IMR-90 (cell line): ENCODE data around the gene SMIM10L1. TPM values are rescaled to one million over a fixed set of nuclear protein-coding genes. Genes with fewer than 3 reads are reported as not detected.

Source experiments
- ATAC-seq: fragments of 200-7000 bp; cut with Tn5 transposase; 2 replicates; pipeline ENCODE4 v1.9.1; 2020; ENCODE audit warnings: low read depth, mild to moderate bottlenecking, moderate library complexity
- BruUV-seq: library from RNA; stranded (reverse); fragments of 400-500 nt; replicated peaks from 2 replicates; lab custom pipeline; 2021; lab: Mats Ljungman, UMichigan
- CTCF ChIA-PET: fragments of 300-600 bp; formaldehyde crosslinking; extraction: SDS; loops from one replicate; lab custom pipeline; 2021; ENCODE audit warnings: antibody characterized with exemption; lab: Yijun Ruan, JAX
- POLR2A ChIA-PET: fragments of 300-600 bp; sonication (Branson Sonifier 250); formaldehyde crosslinking; loops from one replicate; lab custom pipeline; 2022; ENCODE audit warnings: antibody characterized with exemption; ENCODE audit not compliant: unreplicated experiment; lab: Charles Lee
- DNase-seq: peaks from one replicate; pipeline ENCODE4 v3.0.0; 2013
- H2AFZ ChIP-seq: replicated peaks from 2 replicates; pipeline ENCODE3; 2013; ENCODE audit warnings: low read length, mild to moderate bottlenecking; ENCODE audit not compliant: poor library complexity
- H2AK5ac ChIP-seq: 2 replicates; pipeline ENCODE4 v1.6.1; 2013; ENCODE audit warnings: low read depth, low read length, inconsistent platforms
- H2AK9ac ChIP-seq: replicated peaks from 2 replicates; pipeline ENCODE3; 2013; ENCODE audit warnings: mild to moderate bottlenecking, low read depth, low read length, moderate library complexity; ENCODE audit not compliant: poor library complexity
- H2BK120ac ChIP-seq: 2 replicates; pipeline ENCODE4 v1.6.1; 2013; ENCODE audit warnings: low read depth, low read length, inconsistent platforms
- H2BK15ac ChIP-seq: 3 replicates; pipeline ENCODE4 v1.6.1; 2013; ENCODE audit warnings: low read depth, low read length, inconsistent platforms
- H2BK20ac ChIP-seq: 2 replicates; pipeline ENCODE4 v1.6.1; 2013; ENCODE audit warnings: low read depth, mild to moderate bottlenecking, inconsistent platforms, low read length, moderate library complexity
- H2BK5ac ChIP-seq: 2 replicates; pipeline ENCODE4 v1.6.1; 2013; ENCODE audit warnings: mild to moderate bottlenecking, low read depth, low read length, inconsistent platforms; ENCODE audit not compliant: poor library complexity, severe bottlenecking
- H3K14ac ChIP-seq: replicated peaks from 2 replicates; pipeline ENCODE4 v1.6.1; 2013; ENCODE audit warnings: low read depth, low read length, inconsistent platforms
- H3K18ac ChIP-seq: 2 replicates; pipeline ENCODE4 v1.6.1; 2013; ENCODE audit warnings: low read depth, low read length, control low read depth
- H3K23ac ChIP-seq: 2 replicates; pipeline ENCODE4 v1.6.1; 2013; ENCODE audit warnings: low read depth, low read length, inconsistent platforms
- H3K27ac ChIP-seq: 2 replicates; pipeline ENCODE4 v1.5.1; 2013; ENCODE audit warnings: mild to moderate bottlenecking, control low read depth, low read length; ENCODE audit not compliant: insufficient read depth
- H3K27me3 ChIP-seq: 2 replicates; pipeline ENCODE4 v1.6.1; 2013; ENCODE audit warnings: low read length; ENCODE audit not compliant: control insufficient read depth, insufficient read depth
- H3K36me3 ChIP-seq: 2 replicates; pipeline ENCODE4 v1.6.1; 2013; ENCODE audit warnings: low read length, mixed read lengths; ENCODE audit not compliant: control insufficient read depth, insufficient read depth
- H3K4ac ChIP-seq: 2 replicates; pipeline ENCODE4 v1.6.1; 2013; ENCODE audit warnings: low read depth, low read length, inconsistent platforms
- H3K4me1 ChIP-seq: 2 replicates; pipeline ENCODE4 v1.6.1; 2013; ENCODE audit warnings: low read length, mixed read lengths; ENCODE audit not compliant: control insufficient read depth, insufficient read depth
- H3K4me2 ChIP-seq: 2 replicates; pipeline ENCODE4 v1.6.1; 2013; ENCODE audit warnings: low read depth, mild to moderate bottlenecking, control low read depth, low read length, moderate library complexity
- H3K4me3 ChIP-seq: 2 replicates; pipeline ENCODE4 v1.5.1; 2013; ENCODE audit warnings: low read depth, mild to moderate bottlenecking, control low read depth, low read length, moderate library complexity; ENCODE audit not compliant: insufficient read depth
- H3K56ac ChIP-seq: 2 replicates; pipeline ENCODE4 v1.6.1; 2013; ENCODE audit warnings: low read length, inconsistent platforms; ENCODE audit not compliant: insufficient read depth; ENCODE audit errors: extremely low read depth
- H3K79me1 ChIP-seq, 2 experiments: 2 replicates each; pipeline ENCODE4 v1.6.1; 2013; ENCODE audit warnings: low read length in 2 of 2, inconsistent platforms in 1 of 2, low read depth in 1 of 2
- H3K9ac ChIP-seq: 2 replicates; pipeline ENCODE4 v1.6.1; 2013; ENCODE audit warnings: low read depth, low read length, control low read depth
- H3K9me1 ChIP-seq: 2 replicates; pipeline ENCODE4 v1.6.1; 2013; ENCODE audit warnings: low read length, inconsistent platforms; ENCODE audit not compliant: insufficient read depth
- H3K9me3 ChIP-seq: 2 replicates; pipeline ENCODE4 v1.6.1; 2013; ENCODE audit warnings: low read length; ENCODE audit not compliant: control insufficient read depth, insufficient read depth
- H4K20me1 ChIP-seq: 2 replicates; pipeline ENCODE4 v1.6.1; 2013; ENCODE audit warnings: low read length, inconsistent platforms; ENCODE audit not compliant: insufficient read depth
- H4K5ac ChIP-seq: 2 replicates; pipeline ENCODE4 v1.6.1; 2013; ENCODE audit warnings: mild to moderate bottlenecking, low read depth, low read length, control low read depth
- H4K8ac ChIP-seq, 2 experiments: 2 replicates each; pipeline ENCODE4 v1.6.1; 2013; ENCODE audit warnings: low read depth in 2 of 2, low read length in 2 of 2, control low read depth in 1 of 2, inconsistent platforms in 1 of 2
- H4K91ac ChIP-seq: 2 replicates; pipeline ENCODE4 v1.6.1; 2013; ENCODE audit warnings: low read depth, low read length, inconsistent platforms; ENCODE audit not compliant: insufficient read depth
- CEBPB ChIP-seq: IDR thresholded peaks from 2 replicates; pipeline ENCODE4 v1.6.1; 2012; ENCODE audit warnings: low read depth, low read length, improper control_type of control experiment
- ELK1 ChIP-seq: fragments of 150-350 bp; IDR thresholded peaks from 2 replicates; pipeline ENCODE4 v1.6.1; 2016; ENCODE audit warnings: low read depth, mild to moderate bottlenecking, low read length, moderate library complexity, borderline replicate concordance
- FOS ChIP-seq: fragments of 150-350 bp; IDR thresholded peaks from 2 replicates; pipeline ENCODE4 v1.6.1; 2016; ENCODE audit warnings: low read depth, low read length
- MAZ ChIP-seq: IDR thresholded peaks from 2 replicates; pipeline ENCODE4 v1.6.1; 2012; ENCODE audit warnings: low read depth, mild to moderate bottlenecking, low read length, improper control_type of control experiment, moderate library complexity, borderline replicate concordance
- POLR2A ChIP-seq: IDR thresholded peaks from 2 replicates; pipeline ENCODE4 v1.6.1; 2012; ENCODE audit warnings: mild to moderate bottlenecking, low read depth, low read length
- RAD21 ChIP-seq: IDR thresholded peaks from 2 replicates; pipeline ENCODE4 v1.6.1; 2012; ENCODE audit warnings: low read length, improper control_type of control experiment
- RFX5 ChIP-seq: IDR thresholded peaks from 2 replicates; pipeline ENCODE4 v1.8.0; 2012; ENCODE audit warnings: low read depth, mild to moderate bottlenecking, low read length, moderate library complexity
- SMC3 ChIP-seq: fragments of 150-350 bp; IDR thresholded peaks from 2 replicates; pipeline ENCODE4 v1.6.1; 2016; ENCODE audit warnings: low read depth, mild to moderate bottlenecking, antibody characterized with exemption, low read length, moderate library complexity
- USF2 ChIP-seq: fragments of 150-350 bp; IDR thresholded peaks from 2 replicates; pipeline ENCODE4 v1.6.1; 2017; ENCODE audit warnings: mild to moderate bottlenecking, antibody characterized with exemption, low read length, low read depth
- WGBS, 2 experiments: methylation state at CpG; one replicate each; pipeline versions ENCODE4 v1.1.5 to v1.1.7; 2013; ENCODE audit warnings: missing lambda C conversion rate in 2 of 2; ENCODE audit not compliant: insufficient read length in 1 of 2; ENCODE audit errors: extremely low coverage in 2 of 2; 5-methylcytosine and 5-hydroxymethylcytosine counted together
- dilution Hi-C: fragments of 300-500 bp; cut with HindIII; formaldehyde crosslinking; loops from one replicate; pipeline ENCODE4 v1.14.3; 2018; ENCODE audit warnings: low sequenced_read_pairs; ENCODE audit not compliant: unreplicated experiment
- in situ Hi-C: fragments of 300-500 bp; cut with MboI; formaldehyde crosslinking; loops from 3 replicates; pipeline ENCODE4 v1.14.3; 2019; ENCODE audit warnings: low sequenced_read_pairs, inconsistent platforms, mixed read lengths
- intact Hi-C: fragments of 100-400 bp; cut with micrococcal nuclease; formaldehyde crosslinking; loops from 2 replicates; pipeline ENCODE4 v1.10.0; 2022
- polyA plus RNA-seq, 3 experiments: library from polyadenylated mRNA; depleted of rRNA; stranded (reverse); fragments of >200 nt; gene quantifications; 2 replicates each; pipeline ENCODE4 v1.2.3, GENCODE V29; 2012; ENCODE audit warnings: low replicate concordance in 1 of 3
- total RNA-seq: library from RNA; depleted of rRNA; stranded (reverse); fragments of >200 nt; gene quantifications from 2 replicates; pipeline ENCODE4 v1.2.3, GENCODE V29; 2012
- TF ChIP-seq, protein P1 (sequence below): conservative IDR thresholded peaks from 2 replicates; pipeline ENCODE4 v1.5.1; 2012; ENCODE audit warnings: mild to moderate bottlenecking, low read depth, low read length, improper control_type of control experiment

Gene SMIM10L1
- total and polyA plus RNA-seq, 2 of the 4 experiments (the other 2 are of a cell fraction), result 2.7 to 4.5 TPM

DNA sequence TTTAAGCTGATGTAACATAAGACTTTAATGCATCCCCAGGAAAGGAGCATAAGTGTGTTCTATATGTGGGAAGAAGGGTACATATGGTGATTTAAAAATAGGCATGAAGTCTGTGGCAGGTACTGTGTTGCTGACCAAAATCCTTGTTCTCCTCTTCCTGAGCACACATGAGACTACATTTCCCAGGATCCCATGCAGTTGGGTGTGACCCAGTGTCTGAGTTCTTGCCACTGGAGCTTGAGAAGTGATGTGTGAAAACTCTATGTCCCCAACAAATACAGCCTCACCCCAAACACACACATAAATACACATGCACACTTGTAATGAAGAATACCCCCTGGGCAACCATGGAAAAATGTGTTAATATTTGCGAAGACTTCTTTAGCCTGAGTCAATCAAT lies 8.5 kb upstream of the SMIM10L1 start:
- Histone ChIP-seq H3K4ac (no peak overlapping the region), H3K14ac (no peak overlapping the region), H4K20me1 (peaks cover 43% of the 10 kb centered on the region), H3K4me1 (no peaks in the 10 kb centered on the region), H3K23ac (no peak overlapping the region), H2AFZ (no peak overlapping the region), H2BK20ac (no peak overlapping the region), H3K36me3 (peaks cover 13% of the 10 kb centered on the region), H3K79me1 (peaks cover 38 to 49% of the 10 kb centered on the region in 2 experiments), H4K91ac (no peak overlapping the region), H3K9me3 (no peaks in the 10 kb centered on the region), H3K4me2 (no peak overlapping the region), H3K56ac (no peak overlapping the region), H3K27me3 (no peaks in the 10 kb centered on the region), H3K4me3 (no peak overlapping the region), H4K5ac (no peak overlapping the region), H2BK5ac (no peak overlapping the region), H3K9ac (no peak overlapping the region), H2AK5ac (no peak overlapping the region), H3K9me1 (no peaks in the 10 kb centered on the region), H3K18ac (no peak overlapping the region), H2BK15ac (no peak overlapping the region), H2AK9ac (no peak overlapping the region), H3K27ac (no peak overlapping the region), H4K8ac (no peak overlapping the region), H2BK120ac (no peak overlapping the region)
- dilution Hi-C loops (no loop called here), intact Hi-C loops (no loop called here), in situ Hi-C loops (no loop called here)
- CTCF ChIA-PET, result no interaction called here
- no peak for ATAC-seq
- no CpG with 5 or more reads among the region's 1 CpG for WGBS, 2 experiments
- BruUV-seq, result no TSS peak
- TF ChIP-seq USF2 (no peak), ELK1 (no peak), RAD21 (no peak), MAZ (no peak), FOS (no peak), RFX5 (no peak), POLR2A (no peak), SMC3 (no peak), CEBPB (no peak)
- TF ChIP-seq, protein P1, sequence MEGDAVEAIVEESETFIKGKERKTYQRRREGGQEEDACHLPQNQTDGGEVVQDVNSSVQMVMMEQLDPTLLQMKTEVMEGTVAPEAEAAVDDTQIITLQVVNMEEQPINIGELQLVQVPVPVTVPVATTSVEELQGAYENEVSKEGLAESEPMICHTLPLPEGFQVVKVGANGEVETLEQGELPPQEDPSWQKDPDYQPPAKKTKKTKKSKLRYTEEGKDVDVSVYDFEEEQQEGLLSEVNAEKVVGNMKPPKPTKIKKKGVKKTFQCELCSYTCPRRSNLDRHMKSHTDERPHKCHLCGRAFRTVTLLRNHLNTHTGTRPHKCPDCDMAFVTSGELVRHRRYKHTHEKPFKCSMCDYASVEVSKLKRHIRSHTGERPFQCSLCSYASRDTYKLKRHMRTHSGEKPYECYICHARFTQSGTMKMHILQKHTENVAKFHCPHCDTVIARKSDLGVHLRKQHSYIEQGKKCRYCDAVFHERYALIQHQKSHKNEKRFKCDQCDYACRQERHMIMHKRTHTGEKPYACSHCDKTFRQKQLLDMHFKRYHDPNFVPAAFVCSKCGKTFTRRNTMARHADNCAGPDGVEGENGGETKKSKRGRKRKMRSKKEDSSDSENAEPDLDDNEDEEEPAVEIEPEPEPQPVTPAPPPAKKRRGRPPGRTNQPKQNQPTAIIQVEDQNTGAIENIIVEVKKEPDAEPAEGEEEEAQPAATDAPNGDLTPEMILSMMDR, result no peak
- POLR2A ChIA-PET, result no interaction called here
- DNase-seq, result no peak
